ENCODE results near the gene PACRG.

Gene PACRG

GRCh38 chr6:163226181-163226835, 498.5 kb downstream of the PACRG start:
- no peak for DNase-seq

GRCh38 chr6:163226836-163227485, 499.2 kb downstream of the PACRG start:
- DNase-seq: no peak

- no peak for DNase-seq
These were observed 500.3 kb downstream of the PACRG start for GRCh38 chr6:163228041-163228440.

GRCh38 chr6:163229050-163229449, 501.3 kb downstream of the PACRG start:
- no peak for DNase-seq

GRCh38 chr6:163230901-163231300, 503.1 kb downstream of the PACRG start:
- DNase-seq: no peak

GRCh38 chr6:163231356-163232014, 503.7 kb downstream of the PACRG start:
- DNase-seq: no peak

- no peak for DNase-seq
These were observed 504.3 kb downstream of the PACRG start for GRCh38 chr6:163232015-163232523.

- DNase-seq: no peak
These were observed 504.9 kb downstream of the PACRG start for GRCh38 chr6:163232649-163233048.

GRCh38 chr6:163237110-163237509, 509.3 kb downstream of the PACRG start:
- DNase-seq: no peak

GRCh38 chr6:163239572-163240340, 512.0 kb downstream of the PACRG start:
- DNase-seq: no peak

GRCh38 chr6:163240556-163240955, 512.8 kb downstream of the PACRG start:
- no peak for DNase-seq

GRCh38 chr6:163241683-163242082, 513.9 kb downstream of the PACRG start:
- no peak for DNase-seq

GRCh38 chr6:163243083-163243482, 515.3 kb downstream of the PACRG start:
- no peak for DNase-seq

GRCh38 chr6:163243692-163244589, 516.2 kb downstream of the PACRG start:
- DNase-seq: no peak

GRCh38 chr6:163248051-163248450, 520.3 kb downstream of the PACRG start:
- DNase-seq: no peak

GRCh38 chr6:163249651-163250101, 521.9 kb downstream of the PACRG start:
- no peak for DNase-seq

- no peak for DNase-seq
These were observed 522.3 kb downstream of the PACRG start for GRCh38 chr6:163250116-163250515.

- DNase-seq: no peak
These were observed 524.4 kb downstream of the PACRG start for GRCh38 chr6:163252061-163252591.

- no peak for DNase-seq
These were observed 525.9 kb downstream of the PACRG start for GRCh38 chr6:163253556-163254213.

GRCh38 chr6:163254341-163254835, 526.6 kb downstream of the PACRG start:
- no peak for DNase-seq

- DNase-seq: no peak
These were observed 527.5 kb downstream of the PACRG start for GRCh38 chr6:163255265-163255664.
